Neural cell (in vitro differentiated cells): ENCODE data around the gene DEDD. TPM values are rescaled to one million over a fixed set of nuclear protein-coding genes. Genes with fewer than 3 reads are reported as not detected.

Experiments
- H2AFZ ChIP-seq: fragments of 200-600, 300-800 bp; sonication (generic), shearing (Covaris generic); 2 replicates; pipeline ENCODE4 v1.6.0; 2014; ENCODE audit warnings: low read depth, mild to moderate bottlenecking, antibody characterized with exemption, low read length, moderate library complexity
- H3F3A ChIP-seq: fragments of 200-600 bp; shearing (Covaris generic); 2 replicates; pipeline ENCODE4 v1.6.1; 2016; ENCODE audit warnings: mild to moderate bottlenecking, moderate library complexity, mixed read lengths, antibody characterized with exemption, low read length; ENCODE audit not compliant: insufficient read depth, poor library complexity, severe bottlenecking
- H3K27ac ChIP-seq: fragments of 200-600, 300-800 bp; sonication (generic), shearing (Covaris generic); 2 replicates; pipeline ENCODE4 v1.5.1; 2014; ENCODE audit warnings: mild to moderate bottlenecking, low read length, moderate library complexity
- H3K27me3 ChIP-seq: fragments of 300-800, 200-600 bp; sonication (generic), shearing (Covaris generic); 2 replicates; pipeline ENCODE4 v1.6.0; 2014; ENCODE audit warnings: mild to moderate bottlenecking, low read depth, low read length, moderate library complexity; ENCODE audit not compliant: insufficient read depth
- H3K36me3 ChIP-seq: fragments of 300-800, 200-600 bp; sonication (generic), shearing (Covaris generic); 2 replicates; pipeline ENCODE4 v1.5.1; 2014; ENCODE audit warnings: mild to moderate bottlenecking, antibody characterized with exemption, low read length, moderate library complexity; ENCODE audit not compliant: insufficient read depth
- H3K4me2 ChIP-seq: fragments of 300-800, 200-600 bp; sonication (generic), shearing (Covaris generic); 2 replicates; pipeline ENCODE4 v1.6.0; 2014; ENCODE audit warnings: mild to moderate bottlenecking, low read length
- H3K4me3 ChIP-seq: fragments of 300-800, 200-600 bp; sonication (generic), shearing (Covaris generic); 2 replicates; pipeline ENCODE4 v1.5.1; 2014; ENCODE audit warnings: mild to moderate bottlenecking, low read length, moderate library complexity
- H3K79me2 ChIP-seq: fragments of 200-600 bp; shearing (Covaris generic); replicated peaks from 2 replicates; pipeline ENCODE4 v1.6.0; 2014; ENCODE audit warnings: mild to moderate bottlenecking, low read length, moderate library complexity; ENCODE audit not compliant: insufficient read depth
- H3K9ac ChIP-seq: fragments of 300-800, 200-600 bp; sonication (generic), shearing (Covaris generic); 2 replicates; pipeline ENCODE4 v1.6.1; 2016; ENCODE audit warnings: mild to moderate bottlenecking, low read length, mixed read lengths
- H3K9me2 ChIP-seq: fragments of 200-600 bp; shearing (Covaris generic); 2 replicates; pipeline ENCODE4 v1.6.1; 2016; ENCODE audit warnings: mild to moderate bottlenecking, low read length, mixed read lengths; ENCODE audit not compliant: insufficient read depth
- H3K9me3 ChIP-seq: fragments of 200-600, 300-800 bp; sonication (generic), shearing (Covaris generic); 2 replicates; pipeline ENCODE4 v1.6.1; 2016; ENCODE audit warnings: mild to moderate bottlenecking, mixed run types, low read length, moderate library complexity, mixed read lengths
- H4K20me1 ChIP-seq: fragments of 200-600 bp; shearing (Covaris generic); 2 replicates; pipeline ENCODE4 v1.6.1; 2016; ENCODE audit warnings: mild to moderate bottlenecking, mixed run types; ENCODE audit not compliant: insufficient read depth
- EP300 ChIP-seq: fragments of 450-650 bp; conservative IDR thresholded peaks from 2 replicates; pipeline ENCODE4 v1.6.1; 2014; ENCODE audit warnings: antibody characterized with exemption, mild to moderate bottlenecking, moderate library complexity; ENCODE audit not compliant: poor library complexity, severe bottlenecking
- EZH2 ChIP-seq: fragments of 200-600, 300-800 bp; shearing (Covaris generic), sonication (generic); IDR thresholded peaks from 2 replicates; pipeline ENCODE4 v1.6.1; 2014; ENCODE audit warnings: antibody characterized with exemption, low read length, borderline replicate concordance, mild to moderate bottlenecking; ENCODE audit not compliant: insufficient read depth, poor library complexity, severe bottlenecking
- MXI1 ChIP-seq: fragments of 450-650 bp; conservative IDR thresholded peaks from 2 replicates; pipeline ENCODE4 v1.6.1; 2014; ENCODE audit warnings: antibody characterized with exemption, mild to moderate bottlenecking; ENCODE audit not compliant: poor library complexity, severe bottlenecking
- POLR2AphosphoS5 ChIP-seq: IDR thresholded peaks from 2 replicates; pipeline ENCODE4 v1.6.1; 2012
- RAD21 ChIP-seq: fragments of 450-650 bp; conservative IDR thresholded peaks from 2 replicates; pipeline ENCODE4 v1.6.1; 2014; ENCODE audit warnings: antibody characterized with exemption, mild to moderate bottlenecking, moderate library complexity
- SMC3 ChIP-seq: fragments of 450-650 bp; conservative IDR thresholded peaks from 2 replicates; pipeline ENCODE4 v1.6.1; 2014; ENCODE audit warnings: antibody characterized with exemption, mild to moderate bottlenecking, moderate library complexity; ENCODE audit not compliant: poor library complexity
- TAF1 ChIP-seq: IDR thresholded peaks from 2 replicates; pipeline ENCODE4 v1.6.1; 2012; ENCODE audit warnings: low read depth
- polyA plus RNA-seq: library from polyadenylated mRNA; depleted of rRNA; stranded (reverse); fragments of >200 nt; gene quantifications from 2 replicates; pipeline ENCODE4 v1.2.3, GENCODE V29; 2014
- TF ChIP-seq, protein P1 (sequence below): IDR thresholded peaks from 2 replicates; pipeline ENCODE4 v1.6.1; 2012; ENCODE audit warnings: borderline replicate concordance
- TF ChIP-seq, protein P2 (sequence below): fragments of 450-650 bp; IDR thresholded peaks from 2 replicates; pipeline ENCODE4 v1.5.1; 2014; ENCODE audit warnings: antibody characterized with exemption, mild to moderate bottlenecking, moderate library complexity; ENCODE audit not compliant: poor library complexity, severe bottlenecking

The DEDD gene
- polyA plus RNA-seq, 1 donor from 2014 or later = 29.6 TPM

DNA sequence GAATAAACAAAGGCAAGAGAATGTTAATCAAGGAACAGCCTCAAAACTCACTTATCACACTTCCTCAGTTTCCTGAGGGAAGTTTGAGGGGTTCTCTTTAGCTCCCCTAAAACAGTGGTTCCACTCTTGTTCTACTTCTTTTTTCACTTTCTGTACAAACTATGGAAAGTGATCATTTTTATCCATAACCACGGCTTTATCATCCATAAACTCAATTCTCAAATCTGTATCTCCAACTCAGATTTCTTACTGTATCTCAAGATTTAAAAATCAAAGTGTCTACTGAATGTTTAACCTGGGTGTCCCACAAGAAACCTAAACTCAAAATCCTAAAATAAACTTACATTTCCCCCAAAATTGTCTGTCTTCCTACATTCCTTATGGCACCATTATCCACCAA lies 18.6 kb downstream of the DEDD start:
- no peaks in the 10 kb centered on the region for H4K20me1 ChIP-seq

DNA sequence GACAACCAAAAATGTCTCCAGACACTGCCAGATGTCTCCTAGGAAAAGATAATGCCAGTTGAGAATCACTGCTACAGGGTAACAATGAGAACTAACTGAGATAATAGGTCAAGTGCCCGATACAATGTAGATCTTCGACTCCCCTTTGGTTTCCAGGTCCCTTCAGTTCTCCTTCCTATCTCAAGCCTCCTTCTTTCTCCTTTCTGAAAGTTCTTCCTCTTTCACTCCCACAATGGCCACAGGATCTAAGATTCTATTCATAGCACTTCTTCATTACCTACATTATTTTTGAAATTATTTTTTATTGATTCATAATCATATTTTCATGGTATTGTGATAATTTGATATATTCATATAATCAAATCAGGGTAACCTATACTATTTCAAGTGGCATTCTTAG lies 20.9 kb downstream of the DEDD start:
- Histone ChIP-seq H3F3A (no peaks in the 10 kb centered on the region), H3K9ac (no peak overlapping the region), H3K4me3 (no peak overlapping the region), H3K9me3 (no peaks in the 10 kb centered on the region), H4K20me1 (no peaks in the 10 kb centered on the region), H2AFZ (no peak overlapping the region), H3K4me2 (no peak overlapping the region), H3K27ac (no peak overlapping the region), H3K9me2 (no peaks in the 10 kb centered on the region), H3K27me3 (no peaks in the 10 kb centered on the region), H3K79me2 (peaks cover 47% of the 10 kb centered on the region), H3K36me3 (no peaks in the 10 kb centered on the region)
- TF ChIP-seq TAF1 = no peak
- no peak for TF ChIP-seq SMC3
- TF ChIP-seq, protein P1, sequence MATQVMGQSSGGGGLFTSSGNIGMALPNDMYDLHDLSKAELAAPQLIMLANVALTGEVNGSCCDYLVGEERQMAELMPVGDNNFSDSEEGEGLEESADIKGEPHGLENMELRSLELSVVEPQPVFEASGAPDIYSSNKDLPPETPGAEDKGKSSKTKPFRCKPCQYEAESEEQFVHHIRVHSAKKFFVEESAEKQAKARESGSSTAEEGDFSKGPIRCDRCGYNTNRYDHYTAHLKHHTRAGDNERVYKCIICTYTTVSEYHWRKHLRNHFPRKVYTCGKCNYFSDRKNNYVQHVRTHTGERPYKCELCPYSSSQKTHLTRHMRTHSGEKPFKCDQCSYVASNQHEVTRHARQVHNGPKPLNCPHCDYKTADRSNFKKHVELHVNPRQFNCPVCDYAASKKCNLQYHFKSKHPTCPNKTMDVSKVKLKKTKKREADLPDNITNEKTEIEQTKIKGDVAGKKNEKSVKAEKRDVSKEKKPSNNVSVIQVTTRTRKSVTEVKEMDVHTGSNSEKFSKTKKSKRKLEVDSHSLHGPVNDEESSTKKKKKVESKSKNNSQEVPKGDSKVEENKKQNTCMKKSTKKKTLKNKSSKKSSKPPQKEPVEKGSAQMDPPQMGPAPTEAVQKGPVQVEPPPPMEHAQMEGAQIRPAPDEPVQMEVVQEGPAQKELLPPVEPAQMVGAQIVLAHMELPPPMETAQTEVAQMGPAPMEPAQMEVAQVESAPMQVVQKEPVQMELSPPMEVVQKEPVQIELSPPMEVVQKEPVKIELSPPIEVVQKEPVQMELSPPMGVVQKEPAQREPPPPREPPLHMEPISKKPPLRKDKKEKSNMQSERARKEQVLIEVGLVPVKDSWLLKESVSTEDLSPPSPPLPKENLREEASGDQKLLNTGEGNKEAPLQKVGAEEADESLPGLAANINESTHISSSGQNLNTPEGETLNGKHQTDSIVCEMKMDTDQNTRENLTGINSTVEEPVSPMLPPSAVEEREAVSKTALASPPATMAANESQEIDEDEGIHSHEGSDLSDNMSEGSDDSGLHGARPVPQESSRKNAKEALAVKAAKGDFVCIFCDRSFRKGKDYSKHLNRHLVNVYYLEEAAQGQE = no peak
- TF ChIP-seq RAD21 = no peak
- no peak for TF ChIP-seq EZH2
- TF ChIP-seq MXI1 = no peak
- TF ChIP-seq, protein P2, sequence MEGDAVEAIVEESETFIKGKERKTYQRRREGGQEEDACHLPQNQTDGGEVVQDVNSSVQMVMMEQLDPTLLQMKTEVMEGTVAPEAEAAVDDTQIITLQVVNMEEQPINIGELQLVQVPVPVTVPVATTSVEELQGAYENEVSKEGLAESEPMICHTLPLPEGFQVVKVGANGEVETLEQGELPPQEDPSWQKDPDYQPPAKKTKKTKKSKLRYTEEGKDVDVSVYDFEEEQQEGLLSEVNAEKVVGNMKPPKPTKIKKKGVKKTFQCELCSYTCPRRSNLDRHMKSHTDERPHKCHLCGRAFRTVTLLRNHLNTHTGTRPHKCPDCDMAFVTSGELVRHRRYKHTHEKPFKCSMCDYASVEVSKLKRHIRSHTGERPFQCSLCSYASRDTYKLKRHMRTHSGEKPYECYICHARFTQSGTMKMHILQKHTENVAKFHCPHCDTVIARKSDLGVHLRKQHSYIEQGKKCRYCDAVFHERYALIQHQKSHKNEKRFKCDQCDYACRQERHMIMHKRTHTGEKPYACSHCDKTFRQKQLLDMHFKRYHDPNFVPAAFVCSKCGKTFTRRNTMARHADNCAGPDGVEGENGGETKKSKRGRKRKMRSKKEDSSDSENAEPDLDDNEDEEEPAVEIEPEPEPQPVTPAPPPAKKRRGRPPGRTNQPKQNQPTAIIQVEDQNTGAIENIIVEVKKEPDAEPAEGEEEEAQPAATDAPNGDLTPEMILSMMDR = no peak
- TF ChIP-seq POLR2AphosphoS5 = no peak
- no peak for TF ChIP-seq EP300

More for the DNA sequence above, 18.6 kb downstream of the DEDD start:
- Histone ChIP-seq H3K9me3 (no peaks in the 10 kb centered on the region), H3K27ac (no peak overlapping the region), H3K4me3 (no peak overlapping the region), H3F3A (no peaks in the 10 kb centered on the region), H3K9me2 (no peaks in the 10 kb centered on the region), H3K79me2 (peaks cover 58% of the 10 kb centered on the region), H3K27me3 (no peaks in the 10 kb centered on the region), H2AFZ (no peak overlapping the region), H3K4me2 (no peak overlapping the region), H3K9ac (no peak overlapping the region), H3K36me3 (no peaks in the 10 kb centered on the region)
- TF ChIP-seq SMC3 = no peak
- TF ChIP-seq POLR2AphosphoS5 = no peak
- TF ChIP-seq EP300 = no peak
- TF ChIP-seq, protein P2 = no peak
- TF ChIP-seq TAF1 = no peak
- no peak for TF ChIP-seq RAD21
- TF ChIP-seq, protein P1 = no peak
- TF ChIP-seq EZH2 = no peak
- TF ChIP-seq MXI1 = no peak
